Astrocyte of the cerebellum (primary cell): ENCODE data around the gene IER5L.

Experiments
- DNase-seq: peaks from one replicate; pipeline ENCODE4 v3.0.0-alpha.2; 2011; ENCODE audit warnings: low read depth
- H3K4me3 ChIP-seq: 2 replicates; pipeline ENCODE4 v1.5.1; 2011; ENCODE audit warnings: mild to moderate bottlenecking, low read depth, low read length, moderate library complexity
- CTCF ChIP-seq: IDR thresholded peaks from 2 replicates; pipeline ENCODE4 v1.5.1; 2012; ENCODE audit warnings: low read length, low read depth, moderate library complexity, mild to moderate bottlenecking; ENCODE audit errors: missing control alignments
- in situ Hi-C: cut with HindIII; loops from 2 replicates; pipeline ENCODE4 v1.10.0; 2017; ENCODE audit warnings: low sequenced_read_pairs

IER5L gene

DNA sequence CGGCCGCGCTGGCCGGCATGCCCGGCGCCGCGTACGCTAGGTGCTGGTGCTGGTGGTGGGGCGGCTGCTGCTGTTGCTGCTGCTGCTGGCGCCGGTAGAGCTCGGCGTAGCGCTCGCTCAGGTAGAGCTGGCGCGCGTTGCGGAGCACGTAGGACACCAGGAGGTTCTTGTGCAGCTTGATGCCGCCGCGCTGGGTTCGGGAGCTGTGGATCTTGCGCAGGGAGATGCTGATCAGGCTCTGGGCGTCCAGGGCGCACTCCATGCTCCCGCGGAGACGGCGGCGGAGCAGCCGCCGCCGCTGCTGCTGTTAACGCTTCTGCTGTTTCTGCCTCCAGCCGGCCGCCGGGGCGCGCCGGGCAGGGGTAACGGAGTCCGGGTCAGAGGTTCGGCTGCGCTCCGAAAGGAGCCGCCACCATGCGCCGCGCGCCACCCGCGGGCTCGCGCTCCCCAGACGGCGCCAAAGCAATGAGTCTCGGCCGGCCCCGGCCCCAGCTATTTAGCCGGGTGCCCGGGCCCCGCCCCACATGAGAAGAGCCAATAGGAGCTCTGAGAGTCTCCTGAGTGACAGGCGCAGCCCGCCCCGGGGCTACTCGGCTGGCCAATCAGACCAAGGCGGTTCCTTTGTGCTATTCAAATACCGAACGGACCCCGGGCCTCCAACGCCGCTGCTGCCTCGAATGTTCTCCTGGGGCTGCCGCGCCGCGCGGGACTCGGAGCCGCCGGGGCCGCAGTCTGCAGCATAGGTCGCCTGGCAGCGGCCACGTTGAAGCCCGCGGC lies at the start of gene IER5L:
Gene IER5L, minus strand, starts transcription at position 471 of the 777 bp plus-strand sequence. Its CDS starts 209 bp downstream, at position 262.
- TF ChIP-seq CTCF: no peak
- peak within 1 kb of the TSS; percentile 94 for H3K4me3 ChIP-seq
- DNase-seq: peak; percentile 89
- in situ Hi-C loops: no loop called here

- DNase-seq: no peak
- H3K4me3 ChIP-seq: no peak overlapping the region
- no peak for TF ChIP-seq CTCF
- in situ Hi-C loops: no loop called here
Measured at GRCh38 chr9:129227843-129228189, 49.8 kb upstream of the IER5L start.

DNA sequence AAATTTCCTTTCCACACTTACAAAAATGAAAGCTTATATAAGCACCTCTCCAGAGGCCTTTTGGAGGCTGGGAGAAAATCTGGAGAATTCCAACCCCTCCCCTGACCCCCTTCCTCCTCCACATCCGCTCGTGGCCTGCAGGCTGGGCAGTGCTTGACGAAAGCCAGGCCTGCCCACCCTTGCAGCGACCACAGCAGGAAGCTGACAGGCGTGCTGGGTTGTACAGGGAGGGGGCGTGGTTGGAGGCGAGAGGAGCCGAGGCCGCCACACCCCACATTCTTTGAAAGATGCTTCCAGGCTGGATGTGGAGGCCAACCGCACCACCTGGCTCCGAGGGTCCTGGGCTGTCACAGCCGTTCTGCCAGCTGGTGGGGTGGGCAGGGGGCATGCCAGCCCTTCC lies 47.8 kb upstream of the IER5L start:
- no peak for TF ChIP-seq CTCF
- in situ Hi-C loops: no loop called here
- peak; percentile 35 for DNase-seq
- H3K4me3 ChIP-seq: no peak overlapping the region

- in situ Hi-C loops: no loop called here
- H3K4me3 ChIP-seq: no peak overlapping the region
- no peak for TF ChIP-seq CTCF
- DNase-seq: no peak
Measured at GRCh38 chr9:129225490-129225778, 47.4 kb upstream of the IER5L start.

GRCh38 chr9:129224618-129225489 lies 46.8 kb upstream of the IER5L start:
- no peak for DNase-seq
- no peak for TF ChIP-seq CTCF
- H3K4me3 ChIP-seq: no peak overlapping the region
- in situ Hi-C loops: no loop called here

- in situ Hi-C loops: no loop called here
- no peak overlapping the region for H3K4me3 ChIP-seq
- no peak for TF ChIP-seq CTCF
- DNase-seq: no peak
Measured at GRCh38 chr9:129223551-129224208, 45.6 kb upstream of the IER5L start.
